ENCODE measurements around the gene GANC. TPM values are rescaled to one million over a fixed set of nuclear protein-coding genes. Genes with fewer than 3 reads are reported as not detected.

GANC gene
- total and polyA plus RNA-seq, 9 of the 15 experiments (the other 6 are each of a cell fraction or from before 2014, with no cell fraction given) = 10.9 to 19.0 (median 14.5) TPM

GRCh38 chr15:42385206-42385979 lies 112.4 kb downstream of the GANC start:
- CTCF ChIA-PET (ENCODE audit: low intra/inter-chr PET ratio) = interaction anchor here (0.8 to 0.9 kb wide), 2 partner anchors 301 to 396 kb away, joined by 3 to 6 read pairs; no protein-coding TSS in a partner anchor
- TF ChIP-seq MLX (CRISPR knock-in tag; conservative IDR thresholded peaks at IDR 0.05) (no peak), HDAC2 (IDR thresholded peaks at IDR 0.05) (no peak), SUPT5H (IDR thresholded peaks at IDR 0.05) (no peak), CTCF (IDR thresholded peaks at IDR 0.05 in 2 of 3, conservative IDR thresholded peaks at IDR 0.05 in 1 of 3; ENCODE audit: insufficient read depth in 2 of 3, low read depth in 1 of 3, low read length in 3 of 3) (peak; percentile 84 to 92 (median 91)), XRCC5 (IDR thresholded peaks at IDR 0.05; ENCODE audit: low read depth, low read length) (0 out of 2 replicates have a peak, but pooled peaks have one; percentile 42), HCFC1 (IDR thresholded peaks at IDR 0.05; ENCODE audit: low read depth, low read length) (no peak), RCOR1 (IDR thresholded peaks at IDR 0.05; ENCODE audit: borderline replicate concordance in 1 of 2, low read depth in 2 of 2, low read length in 2 of 2) (peak in 1 of 2 experiments; percentile 31; a peak in 1 of 4 replicates), KDM5B (IDR thresholded peaks at IDR 0.05; ENCODE audit: insufficient replicate concordance, low read depth, low read length) (no peak), SMAD2 (IDR thresholded peaks at IDR 0.05; ENCODE audit: low read depth, low read length) (no peak), TAF1 (IDR thresholded peaks at IDR 0.05; ENCODE audit: control insufficient read depth, extremely low read depth, insufficient read depth, low read length, severe bottlenecking) (no peak), ZBTB49 (CRISPR knock-in tag; IDR thresholded peaks at IDR 0.05; ENCODE audit: borderline replicate concordance) (0 out of 2 replicates have a peak, but pooled peaks have one; percentile 62), POLR2A (conservative IDR thresholded peaks at IDR 0.05) (no peak), HMBOX1 (IDR thresholded peaks at IDR 0.05) (no peak), KHSRP (IDR thresholded peaks at IDR 0.05) (no peak)

More at GRCh38 chr15:42385206-42385979, 112.4 kb downstream of the GANC start:
- Histone ChIP-seq H3K4me1 (replicated peaks in 1 of 2; ENCODE audit: control insufficient read depth in 2 of 2, insufficient read depth in 2 of 2, low read length in 2 of 2) (peaks cover 15 to 16% of the 10 kb centered on the region in 2 experiments; a peak in 4 of 5 replicates), H3K27me3 (ENCODE audit: control insufficient read depth in 2 of 2, insufficient read depth in 2 of 2, low read length in 2 of 2) (peaks cover 0 to 6% of the 10 kb centered on the region in 2 experiments; a peak in 2 of 5 replicates), H3K4me2 (ENCODE audit: insufficient read depth, low read length) (peak overlapping the region; percentile 20; the same call in 1 of the 2 replicates), H2AFZ (ENCODE audit: low read depth, low read length) (peak overlapping the region; percentile 75), H4K20me1 (replicated peaks; ENCODE audit: control insufficient read depth, insufficient read depth, low read length) (no peaks in the 10 kb centered on the region), H3K27ac (ENCODE audit: extremely low read depth, low read depth, low read length) (no peak overlapping the region), H3K4me3 (no peak overlapping the region), H3K79me2 (ENCODE audit: control insufficient read depth, insufficient read depth, low read length) (no peaks in the 10 kb centered on the region), H3K9me3 (replicated peaks; ENCODE audit: control insufficient read depth, insufficient read depth, low read depth, low read length) (no peaks in the 10 kb centered on the region), H3K9ac (ENCODE audit: insufficient read depth in 1 of 2, low read depth in 2 of 2, low read length in 2 of 2) (no peak overlapping the region), H3K9me1 (ENCODE audit: control insufficient read depth, insufficient read depth, low read length) (no peaks in the 10 kb centered on the region), H3K36me3 (ENCODE audit: control insufficient read depth, insufficient read depth, low read length) (no peaks in the 10 kb centered on the region)
- peak; percentile 93 for FAIRE-seq
- no TSS peak for BruUV-seq (replicated peaks)
- peak; percentile 67 to 78 (median 72) for DNase-seq (ENCODE audit: extremely low read depth in 1 of 4, low spot score in 3 of 4)
- in situ Hi-C loops (cut with MboI) (loop anchor here (10.0 kb wide), 1 partner anchor 241 kb away; no protein-coding TSS in a partner anchor), intact Hi-C loops (cut with micrococcal nuclease) (loop anchor here (5.0 to 10.0 kb wide), 2 partner anchors 248 to 321 kb away; no protein-coding TSS in a partner anchor)
- POLR2A ChIA-PET = interaction anchor here (0.6 to 1.6 kb wide), 8 partner anchors 10 to 170 kb away, joined by 3 to 5 read pairs (median 3); no protein-coding TSS in a partner anchor
- 6% methylated on average over 5 of the region's 5 CpGs for WGBS (ENCODE audit: insufficient coverage, low coverage, missing lambda C conversion rate)
- peak; percentile 94 for ATAC-seq
